ENCODE results near the gene BBS9.

DNA sequence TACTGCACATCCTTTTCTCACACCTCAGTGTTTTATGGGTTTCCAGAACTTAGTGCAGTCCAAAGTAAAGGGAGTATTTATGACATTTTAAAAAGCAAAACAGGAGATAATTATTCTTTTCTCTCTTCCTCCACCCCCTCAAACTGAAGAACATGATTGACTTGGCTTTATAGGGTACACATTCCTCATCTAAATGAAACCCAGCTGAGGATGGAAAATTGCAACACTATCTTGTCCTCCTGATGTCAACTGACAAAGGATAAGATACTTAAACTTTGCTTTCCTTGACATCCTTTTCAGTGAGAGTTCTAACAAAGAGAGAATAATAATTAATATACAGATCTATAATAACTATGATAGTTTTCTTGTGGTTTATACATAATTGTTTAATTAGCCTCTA, 299.1 kb downstream of the BBS9 start:
- TF ChIP-seq, protein P1, sequence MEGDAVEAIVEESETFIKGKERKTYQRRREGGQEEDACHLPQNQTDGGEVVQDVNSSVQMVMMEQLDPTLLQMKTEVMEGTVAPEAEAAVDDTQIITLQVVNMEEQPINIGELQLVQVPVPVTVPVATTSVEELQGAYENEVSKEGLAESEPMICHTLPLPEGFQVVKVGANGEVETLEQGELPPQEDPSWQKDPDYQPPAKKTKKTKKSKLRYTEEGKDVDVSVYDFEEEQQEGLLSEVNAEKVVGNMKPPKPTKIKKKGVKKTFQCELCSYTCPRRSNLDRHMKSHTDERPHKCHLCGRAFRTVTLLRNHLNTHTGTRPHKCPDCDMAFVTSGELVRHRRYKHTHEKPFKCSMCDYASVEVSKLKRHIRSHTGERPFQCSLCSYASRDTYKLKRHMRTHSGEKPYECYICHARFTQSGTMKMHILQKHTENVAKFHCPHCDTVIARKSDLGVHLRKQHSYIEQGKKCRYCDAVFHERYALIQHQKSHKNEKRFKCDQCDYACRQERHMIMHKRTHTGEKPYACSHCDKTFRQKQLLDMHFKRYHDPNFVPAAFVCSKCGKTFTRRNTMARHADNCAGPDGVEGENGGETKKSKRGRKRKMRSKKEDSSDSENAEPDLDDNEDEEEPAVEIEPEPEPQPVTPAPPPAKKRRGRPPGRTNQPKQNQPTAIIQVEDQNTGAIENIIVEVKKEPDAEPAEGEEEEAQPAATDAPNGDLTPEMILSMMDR (IDR thresholded peaks at IDR 0.05): no peak
- no peak for TF ChIP-seq POLR2A (IDR thresholded peaks at IDR 0.05)
